NB4 (cell line): ENCODE measurements around the gene SLC6A19.

Source experiments
- MYC ChIP-seq: IDR thresholded peaks from 2 replicates; pipeline ENCODE4 v1.6.1; 2011; ENCODE audit warnings: low read depth, low read length
- POLR2A ChIP-seq: IDR thresholded peaks from 2 replicates; pipeline ENCODE4 v1.6.1; 2011; ENCODE audit warnings: mild to moderate bottlenecking; ENCODE audit not compliant: insufficient read length; ENCODE audit errors: extremely low read depth
- TF ChIP-seq, protein P1 (sequence below): IDR thresholded peaks from one replicate; pipeline ENCODE4 v1.5.1; 2012; ENCODE audit warnings: low read depth, low read length
- TF ChIP-seq, protein P2 (sequence below): IDR thresholded peaks from 2 replicates; pipeline ENCODE4 v1.6.1; 2011; ENCODE audit warnings: low read depth, low read length

DNA sequence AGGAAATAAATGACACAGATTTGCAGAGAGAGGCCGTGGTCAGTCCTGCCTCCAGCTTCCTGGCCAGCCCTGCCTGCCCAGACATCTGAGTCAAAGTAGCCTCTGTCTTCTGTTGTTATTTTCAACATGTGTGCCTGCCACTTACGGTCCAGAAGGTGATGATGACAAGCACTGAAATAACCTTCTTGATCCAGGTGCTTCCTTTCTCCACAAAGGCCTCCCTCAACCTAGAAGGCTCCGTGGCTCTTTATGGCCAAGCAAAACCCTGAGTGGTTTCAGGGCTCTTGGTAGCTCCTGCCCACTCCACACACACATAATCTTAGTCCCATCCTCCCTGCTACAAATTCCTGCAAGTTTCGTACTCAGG lies 34.1 kb upstream of the SLC6A19 start:
- TF ChIP-seq, protein P1, sequence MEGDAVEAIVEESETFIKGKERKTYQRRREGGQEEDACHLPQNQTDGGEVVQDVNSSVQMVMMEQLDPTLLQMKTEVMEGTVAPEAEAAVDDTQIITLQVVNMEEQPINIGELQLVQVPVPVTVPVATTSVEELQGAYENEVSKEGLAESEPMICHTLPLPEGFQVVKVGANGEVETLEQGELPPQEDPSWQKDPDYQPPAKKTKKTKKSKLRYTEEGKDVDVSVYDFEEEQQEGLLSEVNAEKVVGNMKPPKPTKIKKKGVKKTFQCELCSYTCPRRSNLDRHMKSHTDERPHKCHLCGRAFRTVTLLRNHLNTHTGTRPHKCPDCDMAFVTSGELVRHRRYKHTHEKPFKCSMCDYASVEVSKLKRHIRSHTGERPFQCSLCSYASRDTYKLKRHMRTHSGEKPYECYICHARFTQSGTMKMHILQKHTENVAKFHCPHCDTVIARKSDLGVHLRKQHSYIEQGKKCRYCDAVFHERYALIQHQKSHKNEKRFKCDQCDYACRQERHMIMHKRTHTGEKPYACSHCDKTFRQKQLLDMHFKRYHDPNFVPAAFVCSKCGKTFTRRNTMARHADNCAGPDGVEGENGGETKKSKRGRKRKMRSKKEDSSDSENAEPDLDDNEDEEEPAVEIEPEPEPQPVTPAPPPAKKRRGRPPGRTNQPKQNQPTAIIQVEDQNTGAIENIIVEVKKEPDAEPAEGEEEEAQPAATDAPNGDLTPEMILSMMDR, result no peak
- no peak for TF ChIP-seq POLR2A
- TF ChIP-seq, protein P2, sequence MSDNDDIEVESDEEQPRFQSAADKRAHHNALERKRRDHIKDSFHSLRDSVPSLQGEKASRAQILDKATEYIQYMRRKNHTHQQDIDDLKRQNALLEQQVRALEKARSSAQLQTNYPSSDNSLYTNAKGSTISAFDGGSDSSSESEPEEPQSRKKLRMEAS, result no peak
- TF ChIP-seq MYC, result no peak
